NB4 (cell line): ENCODE results near the gene GTF2H4.

Experiments
- DNase-seq: peaks from one replicate; pipeline ENCODE4 v3.0.0; 2010; ENCODE audit warnings: low read depth
- H3K4me3 ChIP-seq: one replicate; pipeline ENCODE4 v1.5.1; 2011; ENCODE audit warnings: mild to moderate bottlenecking, low read depth, low read length, moderate library complexity
- MYC ChIP-seq: IDR thresholded peaks from 2 replicates; pipeline ENCODE4 v1.6.1; 2011; ENCODE audit warnings: low read depth, low read length
- POLR2A ChIP-seq: IDR thresholded peaks from 2 replicates; pipeline ENCODE4 v1.6.1; 2011; ENCODE audit warnings: mild to moderate bottlenecking; ENCODE audit not compliant: insufficient read length; ENCODE audit errors: extremely low read depth
- TF ChIP-seq, protein P1 (sequence below): IDR thresholded peaks from one replicate; pipeline ENCODE4 v1.5.1; 2012; ENCODE audit warnings: low read depth, low read length
- TF ChIP-seq, protein P2 (sequence below): IDR thresholded peaks from 2 replicates; pipeline ENCODE4 v1.6.1; 2011; ENCODE audit warnings: low read depth, low read length

The GTF2H4 gene

DNA sequence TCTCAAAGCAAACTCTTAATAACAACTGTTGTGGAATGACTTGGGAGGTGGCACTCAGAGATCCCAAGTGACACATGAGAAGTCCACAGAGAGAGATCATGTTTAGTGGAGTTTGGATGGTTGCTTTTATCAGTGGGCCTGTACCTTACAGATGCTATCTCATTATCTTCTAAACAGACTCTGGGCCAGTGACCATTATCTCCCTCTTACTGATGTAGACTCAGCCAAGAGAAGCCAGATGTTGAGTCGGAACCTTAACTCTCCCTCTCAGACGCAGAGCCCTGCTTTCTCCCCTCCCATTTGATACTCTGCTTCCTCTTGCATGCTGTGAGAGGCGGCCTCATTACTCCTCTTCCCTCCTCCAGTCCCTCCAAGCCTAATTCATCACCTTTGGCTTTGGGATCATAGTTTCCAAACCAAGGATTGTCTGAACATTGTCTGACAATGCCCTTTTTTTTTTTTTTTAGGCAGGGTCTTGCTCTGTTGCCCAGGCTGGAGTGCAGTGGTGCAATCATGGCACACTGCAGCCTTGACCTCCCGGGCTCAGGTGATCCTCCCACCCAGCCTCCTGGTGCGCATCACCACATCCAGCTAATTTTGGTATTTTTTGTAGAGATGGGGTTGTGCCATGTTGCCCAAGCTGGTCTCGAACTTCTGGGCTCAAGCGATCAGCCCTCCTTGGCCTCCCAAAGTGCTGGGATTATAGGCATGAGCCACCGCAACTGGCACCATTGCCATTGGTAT is 28.2 kb upstream of the GTF2H4 start:
- no peak for TF ChIP-seq POLR2A
- TF ChIP-seq, protein P1, sequence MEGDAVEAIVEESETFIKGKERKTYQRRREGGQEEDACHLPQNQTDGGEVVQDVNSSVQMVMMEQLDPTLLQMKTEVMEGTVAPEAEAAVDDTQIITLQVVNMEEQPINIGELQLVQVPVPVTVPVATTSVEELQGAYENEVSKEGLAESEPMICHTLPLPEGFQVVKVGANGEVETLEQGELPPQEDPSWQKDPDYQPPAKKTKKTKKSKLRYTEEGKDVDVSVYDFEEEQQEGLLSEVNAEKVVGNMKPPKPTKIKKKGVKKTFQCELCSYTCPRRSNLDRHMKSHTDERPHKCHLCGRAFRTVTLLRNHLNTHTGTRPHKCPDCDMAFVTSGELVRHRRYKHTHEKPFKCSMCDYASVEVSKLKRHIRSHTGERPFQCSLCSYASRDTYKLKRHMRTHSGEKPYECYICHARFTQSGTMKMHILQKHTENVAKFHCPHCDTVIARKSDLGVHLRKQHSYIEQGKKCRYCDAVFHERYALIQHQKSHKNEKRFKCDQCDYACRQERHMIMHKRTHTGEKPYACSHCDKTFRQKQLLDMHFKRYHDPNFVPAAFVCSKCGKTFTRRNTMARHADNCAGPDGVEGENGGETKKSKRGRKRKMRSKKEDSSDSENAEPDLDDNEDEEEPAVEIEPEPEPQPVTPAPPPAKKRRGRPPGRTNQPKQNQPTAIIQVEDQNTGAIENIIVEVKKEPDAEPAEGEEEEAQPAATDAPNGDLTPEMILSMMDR: no peak
- no peak for TF ChIP-seq MYC
- TF ChIP-seq, protein P2, sequence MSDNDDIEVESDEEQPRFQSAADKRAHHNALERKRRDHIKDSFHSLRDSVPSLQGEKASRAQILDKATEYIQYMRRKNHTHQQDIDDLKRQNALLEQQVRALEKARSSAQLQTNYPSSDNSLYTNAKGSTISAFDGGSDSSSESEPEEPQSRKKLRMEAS: no peak
- DNase-seq: no peak
- no peak overlapping the region for H3K4me3 ChIP-seq

DNA sequence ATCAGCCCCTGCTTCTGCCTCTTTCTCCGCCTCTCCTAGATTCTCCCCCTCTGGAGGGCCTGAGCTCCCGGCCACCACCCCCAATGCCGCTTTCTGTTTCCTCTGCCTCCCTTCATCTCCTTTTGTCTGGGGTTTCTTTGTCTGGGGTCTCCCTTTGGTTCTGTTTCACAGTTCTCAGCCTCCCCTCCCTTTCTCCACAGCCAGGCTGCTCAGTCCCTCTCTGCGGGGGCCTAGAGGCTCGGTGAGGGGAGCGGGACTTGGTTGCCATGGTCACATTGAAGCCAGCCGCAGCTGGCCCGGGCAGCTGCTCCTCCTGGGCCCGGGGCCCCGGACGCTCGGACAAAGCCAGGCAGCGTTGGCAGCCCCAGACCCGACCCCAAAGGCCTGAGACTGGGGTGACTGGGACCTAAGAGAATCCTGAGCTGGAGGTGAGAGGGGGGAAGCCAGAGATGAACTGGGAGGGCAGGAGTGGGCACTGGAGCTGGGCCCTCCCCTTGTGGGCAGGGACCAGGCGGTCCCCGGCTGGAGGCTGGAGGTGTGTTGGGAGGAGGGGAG is 27.2 kb upstream of the GTF2H4 start:
- H3K4me3 ChIP-seq: no peak overlapping the region

DNA sequence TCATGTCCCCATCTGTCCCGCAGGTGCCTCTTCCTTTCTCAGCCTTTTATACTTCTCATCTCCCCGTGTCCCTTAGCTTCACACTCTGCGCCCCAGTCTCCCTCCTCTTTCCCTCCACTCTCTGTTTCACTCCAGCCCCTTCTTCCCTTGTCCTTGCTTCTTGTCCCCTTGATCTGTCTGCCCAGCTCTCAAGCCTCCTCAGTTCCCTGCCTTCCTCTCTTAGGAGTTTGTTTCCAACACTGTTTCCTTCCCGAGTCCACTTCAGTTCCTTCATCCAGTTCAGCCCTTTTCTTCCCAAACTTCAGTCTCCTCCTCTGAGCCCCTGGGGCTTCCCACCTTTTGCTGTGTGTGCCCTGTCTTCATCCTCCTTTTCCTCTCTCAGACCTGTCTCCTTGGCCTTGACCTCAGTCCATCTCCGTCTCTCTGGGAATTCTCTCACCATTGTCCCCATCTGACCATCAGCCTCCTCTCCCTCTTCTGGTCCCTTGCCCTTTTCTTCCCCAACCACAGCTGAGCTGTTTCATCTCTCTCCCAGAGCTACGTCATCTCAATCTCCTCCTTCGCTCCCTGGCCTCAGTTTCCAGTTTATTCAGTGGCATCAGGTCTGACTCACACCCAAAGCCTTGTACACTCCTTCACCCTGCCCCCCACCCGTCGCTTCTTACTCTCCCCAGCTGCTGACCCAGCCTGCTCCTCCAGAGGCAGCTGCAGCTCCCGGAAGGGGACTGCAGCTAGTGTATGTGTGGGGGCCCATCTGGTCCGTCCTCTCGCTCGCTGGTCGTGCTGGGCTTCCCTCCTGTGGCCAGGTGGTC is 26.4 kb upstream of the GTF2H4 start:
- TF ChIP-seq POLR2A (no peak), MYC (no peak)
- TF ChIP-seq, protein P1: no peak
- TF ChIP-seq, protein P2: no peak
- no peak overlapping the region for H3K4me3 ChIP-seq
- DNase-seq: no peak

More for the DNA sequence above, 27.2 kb upstream of the GTF2H4 start:
- no peak for TF ChIP-seq MYC
- TF ChIP-seq, protein P2: no peak
- TF ChIP-seq, protein P1: no peak
- no peak for TF ChIP-seq POLR2A
- no peak for DNase-seq

DNA sequence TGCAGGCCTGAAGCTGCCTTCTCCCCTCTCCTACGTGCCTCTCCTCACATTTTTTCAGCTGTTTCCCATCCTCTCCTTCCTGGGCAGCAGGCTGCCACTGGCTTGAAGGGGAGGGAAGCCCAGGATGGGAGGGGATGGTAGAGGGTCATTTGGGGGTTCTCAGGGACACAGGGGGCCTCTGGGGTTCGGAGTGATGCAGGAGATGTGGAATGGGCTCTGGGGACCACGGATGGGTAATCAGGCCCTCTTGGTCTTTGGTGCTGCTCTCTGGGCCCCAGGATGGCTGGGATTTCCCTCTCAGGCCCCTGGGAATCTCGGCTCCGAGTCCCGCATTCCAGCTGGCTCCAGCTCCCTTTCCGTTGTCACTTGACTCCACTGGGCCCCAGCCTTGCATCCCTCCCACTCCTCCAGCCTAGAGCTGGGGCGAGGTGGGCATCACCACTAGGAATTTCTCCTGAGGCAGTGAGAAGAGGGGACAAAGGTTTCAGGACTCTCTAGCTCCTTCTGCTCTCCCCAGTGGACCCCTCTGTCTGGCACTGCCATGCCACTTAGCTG is 25.7 kb upstream of the GTF2H4 start:
- TF ChIP-seq MYC: no peak
- TF ChIP-seq POLR2A: no peak
- TF ChIP-seq, protein P1: no peak
- TF ChIP-seq, protein P2: no peak
- no peak for DNase-seq
- no peak overlapping the region for H3K4me3 ChIP-seq

DNA sequence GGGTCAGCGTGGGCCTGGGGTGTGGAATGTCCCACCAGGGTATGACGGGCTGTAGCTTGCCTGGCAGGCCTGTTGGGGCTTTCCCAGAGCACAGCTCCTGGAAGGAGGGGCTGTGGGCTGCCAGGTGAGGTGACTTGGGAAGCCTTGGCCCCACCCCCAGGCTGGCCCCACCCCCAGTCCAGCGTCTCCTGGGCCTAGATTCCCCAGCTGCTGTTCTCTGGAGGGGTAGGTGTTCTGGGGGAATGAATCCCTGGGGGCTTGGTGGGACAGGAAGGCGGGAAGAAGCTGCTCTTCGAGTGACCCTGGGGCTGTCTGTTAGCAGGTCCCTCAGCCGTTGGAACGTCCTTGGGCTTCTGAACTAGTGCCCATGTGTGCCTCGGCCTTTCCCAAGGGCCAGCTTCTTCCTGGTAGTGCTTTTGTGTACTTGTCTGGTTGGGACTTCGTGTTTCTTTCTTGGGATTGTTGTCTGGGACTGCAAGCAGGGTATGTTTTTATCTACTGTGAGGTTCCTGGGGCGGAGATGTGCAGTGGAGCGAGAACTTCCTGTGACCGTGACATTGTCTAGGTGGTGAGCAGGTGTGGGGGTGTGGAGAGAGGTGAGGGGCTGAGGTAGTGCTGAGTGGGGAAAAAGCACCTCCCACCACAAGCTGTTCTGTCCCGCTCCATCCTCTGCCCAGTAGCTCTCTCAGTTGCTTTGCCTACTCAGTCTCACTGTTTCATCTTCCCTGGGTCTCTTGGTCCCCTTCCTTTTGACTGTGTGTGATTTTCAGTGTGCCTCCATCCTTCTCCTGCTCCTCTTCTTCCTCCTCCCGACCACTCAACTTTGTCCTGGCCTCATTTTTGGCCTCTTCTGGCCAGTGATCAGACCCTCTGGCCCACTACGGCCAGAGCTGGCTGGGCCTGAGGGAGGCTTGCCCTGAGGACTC is 25.0 kb upstream of the GTF2H4 start:
- no peak overlapping the region for H3K4me3 ChIP-seq
- no peak for DNase-seq
- TF ChIP-seq, protein P2: no peak
- TF ChIP-seq MYC: no peak
- TF ChIP-seq, protein P1: no peak
- TF ChIP-seq POLR2A: no peak
